H9 (cell line): Measurements from ENCODE around the gene CERS2. TPM values are rescaled to one million over a fixed set of nuclear protein-coding genes. Genes with fewer than 3 reads are reported as not detected.
A peak's percentile ranks its signal among the peaks of the same experiment; 100 is the strongest.

Experiments
- DNase-seq: peaks from one replicate; pipeline ENCODE4 v3.0.0-alpha.2; 2017
- H2AFZ ChIP-seq: one replicate; pipeline ENCODE4 v1.6.1; 2013; ENCODE audit warnings: mild to moderate bottlenecking, low read length, control low read depth, moderate library complexity
- H2AK5ac ChIP-seq: 2 replicates; pipeline ENCODE4 v1.6.1; 2013; ENCODE audit warnings: low read length, control low read depth, mixed read lengths; ENCODE audit not compliant: insufficient read length
- H2BK120ac ChIP-seq: one replicate; pipeline ENCODE4 v1.6.1; 2013; ENCODE audit warnings: low read depth, mild to moderate bottlenecking, low read length, control low read depth, inconsistent platforms; ENCODE audit not compliant: poor library complexity, severe bottlenecking
- H2BK12ac ChIP-seq: 2 replicates; pipeline ENCODE4 v1.6.1; 2013; ENCODE audit warnings: low read length, control low read depth, mixed read lengths, low read depth; ENCODE audit not compliant: insufficient read length
- H2BK15ac ChIP-seq: 2 replicates; pipeline ENCODE4 v1.6.1; 2013; ENCODE audit warnings: low read depth, low read length, control low read depth
- H2BK20ac ChIP-seq: one replicate; pipeline ENCODE4 v1.6.1; 2013; ENCODE audit warnings: low read depth, mild to moderate bottlenecking, low read length, control low read depth, inconsistent platforms; ENCODE audit not compliant: poor library complexity, severe bottlenecking
- H2BK5ac ChIP-seq: 2 replicates; pipeline ENCODE4 v1.6.1; 2013; ENCODE audit warnings: low read length, control low read depth, mixed read lengths; ENCODE audit not compliant: insufficient read length
- H3K14ac ChIP-seq: 2 replicates; pipeline ENCODE4 v1.6.1; 2013; ENCODE audit warnings: low read length, control low read depth; ENCODE audit not compliant: insufficient read depth
- H3K18ac ChIP-seq: 2 replicates; pipeline ENCODE4 v1.6.1; 2013; ENCODE audit warnings: low read depth, mild to moderate bottlenecking, mixed read lengths, low read length, control low read depth; ENCODE audit not compliant: insufficient read length
- H3K23ac ChIP-seq: 2 replicates; pipeline ENCODE4 v1.6.1; 2013; ENCODE audit warnings: low read length, control low read depth, mixed read lengths, low read depth; ENCODE audit not compliant: insufficient read length
- H3K23me2 ChIP-seq: 2 replicates; pipeline ENCODE4 v1.6.1; 2013; ENCODE audit warnings: low read depth, mild to moderate bottlenecking, mixed read lengths, low read length, control low read depth; ENCODE audit not compliant: insufficient read length, poor library complexity, severe bottlenecking
- H3K27ac ChIP-seq: 2 replicates; pipeline ENCODE4 v1.5.1; 2013; ENCODE audit warnings: low read length, control low read depth, mixed read lengths, low read depth; ENCODE audit not compliant: insufficient read length
- H3K27me3 ChIP-seq: 2 replicates; pipeline ENCODE4 v1.6.1; 2013; ENCODE audit warnings: low read length, control low read depth, inconsistent platforms; ENCODE audit not compliant: insufficient read depth
- H3K4ac ChIP-seq: 2 replicates; pipeline ENCODE4 v1.6.1; 2013; ENCODE audit warnings: low read depth, mild to moderate bottlenecking, control low read depth, inconsistent platforms, low read length, moderate library complexity
- H3K4me1 ChIP-seq: 2 replicates; pipeline ENCODE4 v1.6.1; 2013; ENCODE audit warnings: low read length, control low read depth, inconsistent platforms; ENCODE audit not compliant: insufficient read depth
- H3K4me2 ChIP-seq: 2 replicates; pipeline ENCODE4 v1.6.1; 2013; ENCODE audit warnings: low read length, control low read depth, mixed read lengths; ENCODE audit not compliant: insufficient read length, insufficient read depth
- H3K56ac ChIP-seq: 2 replicates; pipeline ENCODE4 v1.6.1; 2013; ENCODE audit warnings: low read depth, mild to moderate bottlenecking, mixed read lengths, low read length, control low read depth; ENCODE audit not compliant: insufficient read length
- H3K79me1 ChIP-seq: 2 replicates; pipeline ENCODE4 v1.6.1; 2013; ENCODE audit warnings: low read depth, mild to moderate bottlenecking, moderate library complexity, low read length, control low read depth, inconsistent platforms; ENCODE audit not compliant: insufficient read depth, poor library complexity, severe bottlenecking
- H3K79me2 ChIP-seq: 2 replicates; pipeline ENCODE4 v1.6.1; 2013; ENCODE audit warnings: low read length, control low read depth, inconsistent platforms; ENCODE audit not compliant: insufficient read depth
- H3K9ac ChIP-seq: 2 replicates; pipeline ENCODE4 v1.6.1; 2013; ENCODE audit warnings: low read length, control low read depth, mixed read lengths; ENCODE audit not compliant: insufficient read length; ENCODE audit errors: extremely low read depth
- H3K9me3 ChIP-seq: one replicate; pipeline ENCODE4 v1.6.1; 2013; ENCODE audit warnings: low read depth, low read length, inconsistent platforms; ENCODE audit not compliant: control insufficient read depth
- H3T11ph ChIP-seq: one replicate; pipeline ENCODE4 v1.6.1; 2013; ENCODE audit warnings: mild to moderate bottlenecking, low read length, control low read depth, inconsistent platforms
- H4K20me1 ChIP-seq: one replicate; pipeline ENCODE4 v1.6.1; 2013; ENCODE audit not compliant: control insufficient read depth, insufficient read length, insufficient read depth
- H4K5ac ChIP-seq: 2 replicates; pipeline ENCODE4 v1.6.1; 2013; ENCODE audit warnings: low read depth, mild to moderate bottlenecking, mixed read lengths, low read length, control low read depth; ENCODE audit not compliant: insufficient read length
- H4K8ac ChIP-seq: replicated peaks from 2 replicates; pipeline ENCODE4 v1.6.1; 2013; ENCODE audit warnings: low read length, control low read depth, mixed read lengths, low read depth; ENCODE audit not compliant: insufficient read length
- H4K91ac ChIP-seq: 2 replicates; pipeline ENCODE4 v1.6.1; 2013; ENCODE audit warnings: low read depth, mild to moderate bottlenecking, moderate library complexity, mixed read lengths, low read length, control low read depth; ENCODE audit not compliant: insufficient read length
- H3K27ac Mint-ChIP-seq, 3 experiments: 2 replicates in 2 of 3; 3 replicates in 1 of 3; pipeline ENCODE4 v1.8.0; 2020 to 2021; ENCODE audit warnings: mixed read lengths in 3 of 3, mild to moderate bottlenecking in 1 of 3, moderate library complexity in 1 of 3
- H3K27me3 Mint-ChIP-seq: 2 replicates; pipeline ENCODE4 v1.8.0; 2021; ENCODE audit warnings: low read depth, mild to moderate bottlenecking, moderate library complexity, mixed read lengths
- H3K36me3 Mint-ChIP-seq, 3 experiments: 2 replicates in 2 of 3; 3 replicates in 1 of 3; pipeline ENCODE4 v1.8.0; 2020 to 2021; ENCODE audit warnings: low read depth in 3 of 3, mixed read lengths in 3 of 3; ENCODE audit not compliant: insufficient read depth in 1 of 3
- H3K4me1 Mint-ChIP-seq, 2 experiments: 2 replicates each; pipeline ENCODE4 v1.8.0; 2020; ENCODE audit warnings: mixed read lengths in 2 of 2
- H3K4me3 Mint-ChIP-seq, 2 experiments: 2 replicates in 1 of 2; 3 replicates in 1 of 2; pipeline ENCODE4 v1.8.0; 2020 to 2021; ENCODE audit warnings: mild to moderate bottlenecking in 2 of 2, mixed read lengths in 2 of 2, moderate library complexity in 1 of 2
- H3K9me3 Mint-ChIP-seq, 2 experiments: 2 replicates in 1 of 2; 3 replicates in 1 of 2; pipeline ENCODE4 v1.8.0; 2020; ENCODE audit warnings: mild to moderate bottlenecking in 2 of 2, mixed read lengths in 2 of 2, moderate library complexity in 1 of 2
- CTCF ChIP-seq: fragments of 200-600 bp; sonication (generic); conservative IDR thresholded peaks from 3 replicates; pipeline ENCODE4 v1.8.0; 2021; ENCODE audit warnings: antibody characterized with exemption, mild to moderate bottlenecking
- WGBS: extraction: QIAGEN DNeasy Blood & Tissue Kit; methylation state at CpG from one replicate; pipeline ENCODE4 v1.1.7; 2013; ENCODE audit warnings: missing lambda C conversion rate, low lambda C conversion rate, mixed read lengths; ENCODE audit not compliant: insufficient read length; ENCODE audit errors: extremely low coverage; 5-methylcytosine and 5-hydroxymethylcytosine counted together
- total RNA-seq: library from RNA; stranded (reverse); gene quantifications from 2 replicates; pipeline ENCODE4 v1.2.1, GENCODE V29; 2021

Gene CERS2
- total RNA-seq, 1 experiment from 2014 or later = 201 TPM

- no peak overlapping the region for H2BK5ac ChIP-seq
- no peaks in the 10 kb centered on the region for H4K20me1 ChIP-seq
- H2BK20ac ChIP-seq = no peak overlapping the region
- H3K79me1 ChIP-seq = no peaks in the 10 kb centered on the region
- Mint-ChIP-seq H3K27me3 (no peaks in the 10 kb centered on the region), H3K27ac (peak overlapping the region; percentile 19 to 64 (median 63); a peak in 5 of 7 replicates), H3K4me1 (peaks cover 5% of the 10 kb centered on the region in 2 experiments), H3K4me3 (no peak overlapping the region), H3K36me3 (peaks cover 0 to 6% (median 5%) of the 10 kb centered on the region in 3 experiments; a peak in 3 of 7 replicates), H3K9me3 (no peaks in the 10 kb centered on the region; a peak in 1 of 5 replicates)
- H2AK5ac ChIP-seq = no peak overlapping the region
- peaks cover 3% of the 10 kb centered on the region; the same call in 1 of the 2 replicates for H3K4me1 ChIP-seq
- no peak overlapping the region for H3K23ac ChIP-seq
- H3K4ac ChIP-seq = no peak overlapping the region
- H3K14ac ChIP-seq = no peak overlapping the region
- no peak overlapping the region for H2AFZ ChIP-seq
- H3K56ac ChIP-seq = no peak overlapping the region
- TF ChIP-seq CTCF = peak; percentile 92
- H3K27ac ChIP-seq = no peak overlapping the region
- H3T11ph ChIP-seq = no peak overlapping the region
- no peak overlapping the region for H4K5ac ChIP-seq
- no peak overlapping the region for H3K18ac ChIP-seq
- H3K4me2 ChIP-seq = no peak overlapping the region
- H2BK12ac ChIP-seq = no peak overlapping the region
- no peak overlapping the region for H3K9ac ChIP-seq
- H3K23me2 ChIP-seq = no peaks in the 10 kb centered on the region
- H3K79me2 ChIP-seq = no peaks in the 10 kb centered on the region
- no peak overlapping the region for H4K8ac ChIP-seq
- no peaks in the 10 kb centered on the region for H3K9me3 ChIP-seq
- H2BK120ac ChIP-seq = no peak overlapping the region
- DNase-seq = peak; percentile 62
- WGBS = no CpG with 5 or more reads among the region's 9 CpGs
- no peak overlapping the region for H2BK15ac ChIP-seq
- H3K27me3 ChIP-seq = no peaks in the 10 kb centered on the region
- no peak overlapping the region for H4K91ac ChIP-seq
These were observed 21.3 kb upstream of the CERS2 start for GRCh38 chr1:150995896-150996295.
